HepG2 (cell line): Measurements from ENCODE around the gene SLC16A7. TPM values are rescaled to one million over a fixed set of nuclear protein-coding genes. Genes with fewer than 3 reads are reported as not detected.

ENCODE experiments used
- ATAC-seq: fragments of 200-7000 bp; cut with Tn5 transposase; 3 replicates; pipeline ENCODE4 v1.9.1; 2020; ENCODE audit warnings: mild to moderate bottlenecking, moderate library complexity
- BruUV-seq: library from RNA; stranded (reverse); fragments of 400-500 nt; replicated peaks from 2 replicates; lab custom pipeline; 2021; lab: Mats Ljungman, UMichigan
- CTCF ChIA-PET: fragments of 300-600 bp; formaldehyde crosslinking; extraction: SDS; loops from one replicate; lab custom pipeline; 2021; ENCODE audit warnings: low total read pairs, inconsistent platforms, low intra/inter-chr PET ratio; lab: Yijun Ruan, JAX
- POLR2A ChIA-PET: fragments of 350-600 bp; sonication (Branson Sonifier 250); formaldehyde crosslinking; loops from one replicate; lab custom pipeline; 2020; ENCODE audit warnings: antibody characterized with exemption, inconsistent platforms; lab: Yijun Ruan, JAX
- DNase-seq: peaks from one replicate; pipeline ENCODE4 v3.0.0-alpha.2; 2015; ENCODE audit warnings: low spot score
- FAIRE-seq: peaks from 3 replicates; lab custom pipeline; 2011; peaks lifted over from hg19 to GRCh38; lab: Jason Lieb, UNC
- H2AFZ ChIP-seq: one replicate; pipeline ENCODE4 v1.6.1; 2011; ENCODE audit warnings: low read length, inconsistent platforms
- H3K27ac ChIP-seq: fragments of 300-600 bp; 3 replicates; pipeline ENCODE4 v1.8.0; 2011; ENCODE audit warnings: mixed run types, mild to moderate bottlenecking, mixed read lengths, low read length, inconsistent platforms; ENCODE audit not compliant: insufficient read depth; ENCODE audit errors: extremely low read length
- H3K27me3 ChIP-seq, 2 experiments: fragments of 200-600 bp in 1 of 2; 2 replicates in 1 of 2; 3 replicates in 1 of 2; pipeline versions ENCODE4 v1.6.0 to v1.8.0; 2011; ENCODE audit warnings: low read length in 2 of 2, mild to moderate bottlenecking in 2 of 2, moderate library complexity in 2 of 2, inconsistent platforms in 1 of 2; ENCODE audit not compliant: insufficient read depth in 2 of 2, control insufficient read depth in 1 of 2
- H3K36me3 ChIP-seq, 2 experiments: fragments of 200-600 bp in 1 of 2; replicated peaks in 1 of 2; 2 replicates in 1 of 2; 3 replicates in 1 of 2; pipeline versions ENCODE4 v1.5.1 to v1.8.0; 2011; ENCODE audit warnings: low read length in 2 of 2, inconsistent platforms in 1 of 2; ENCODE audit not compliant: insufficient read depth in 2 of 2, control insufficient read depth in 1 of 2
- H3K4me1 ChIP-seq: 2 replicates; pipeline ENCODE4 v1.5.1; 2012; ENCODE audit warnings: low read length, inconsistent platforms; ENCODE audit not compliant: insufficient read depth
- H3K4me2 ChIP-seq: 2 replicates; pipeline ENCODE4 v1.6.0; 2011; ENCODE audit warnings: low read depth, low read length, inconsistent platforms
- H3K4me3 ChIP-seq, 3 experiments: fragments of 200-600 bp in 1 of 3; sonication (generic), shearing (Covaris generic) in 1 of 3; replicated peaks in 1 of 3; 2 replicates each; pipeline ENCODE4 v1.5.1; 2011 to 2016; ENCODE audit warnings: low read length in 3 of 3, inconsistent platforms in 2 of 3, low read depth in 2 of 3, mild to moderate bottlenecking in 2 of 3, control low read depth in 1 of 3, mixed read lengths in 1 of 3; ENCODE audit not compliant: insufficient read depth in 1 of 3
- H3K79me2 ChIP-seq: one replicate; pipeline ENCODE4 v1.6.1; 2011; ENCODE audit warnings: low read length, inconsistent platforms; ENCODE audit not compliant: insufficient read depth
- H3K9ac ChIP-seq: 2 replicates; pipeline ENCODE4 v1.6.0; 2011; ENCODE audit warnings: mild to moderate bottlenecking, low read depth, low read length, inconsistent platforms; ENCODE audit not compliant: insufficient read depth
- H3K9me3 ChIP-seq: 2 replicates; pipeline ENCODE4 v1.5.1; 2012; ENCODE audit warnings: mild to moderate bottlenecking, low read length
- H4K20me1 ChIP-seq: 2 replicates; pipeline ENCODE4 v1.6.0; 2011; ENCODE audit warnings: inconsistent platforms, mild to moderate bottlenecking, low read length, moderate library complexity; ENCODE audit not compliant: insufficient read depth
- BCL6 ChIP-seq: IDR thresholded peaks from 2 replicates; pipeline ENCODE4 v1.6.1; 2016; ENCODE audit warnings: missing genetic modification reagents, missing compliant biosample characterization
- CEBPB ChIP-seq: IDR thresholded peaks from 2 replicates; pipeline ENCODE4 v1.6.1; 2011; ENCODE audit warnings: low read depth, low read length, improper control_type of control experiment, borderline replicate concordance
- KMT2A ChIP-seq: sonication (generic); formaldehyde crosslinking; IDR thresholded peaks from 2 replicates; pipeline ENCODE4 v1.4.0; 2020; ENCODE audit warnings: missing genetic modification reagents
- MAFF ChIP-seq: IDR thresholded peaks from 2 replicates; pipeline ENCODE4 v1.6.1; 2011; ENCODE audit warnings: low read depth, low read length, improper control_type of control experiment
- MAFK ChIP-seq, 2 experiments: IDR thresholded peaks in 1 of 2; conservative IDR thresholded peaks in 1 of 2; 2 replicates each; pipeline ENCODE4 v1.6.1; 2011; ENCODE audit warnings: improper control_type of control experiment in 2 of 2, low read length in 2 of 2
- TBX3 ChIP-seq: fragments of 450-650 bp; IDR thresholded peaks from 2 replicates; pipeline ENCODE4 v1.6.1; 2017; ENCODE audit warnings: antibody characterized with exemption, mild to moderate bottlenecking, inconsistent platforms, borderline replicate concordance
- ZFP82 ChIP-seq: sonication (generic); formaldehyde crosslinking; IDR thresholded peaks from 2 replicates; pipeline ENCODE4 v1.5.1; 2020; ENCODE audit warnings: mild to moderate bottlenecking, missing genetic modification reagents, borderline replicate concordance
- ZFP90 ChIP-seq: sonication (generic); formaldehyde crosslinking; IDR thresholded peaks from 2 replicates; pipeline ENCODE4 v1.8.0; 2022; ENCODE audit warnings: missing genetic modification reagents, mild to moderate bottlenecking, inconsistent platforms, borderline replicate concordance
- ZNF121 ChIP-seq: sonication (generic); formaldehyde crosslinking; IDR thresholded peaks from 2 replicates; pipeline ENCODE4 v1.5.0; 2020; ENCODE audit warnings: mild to moderate bottlenecking, missing genetic modification reagents
- ZNF350 ChIP-seq: sonication (generic); formaldehyde crosslinking; IDR thresholded peaks from 2 replicates; pipeline ENCODE4 v1.4.0; 2020; ENCODE audit warnings: mild to moderate bottlenecking, low read depth, missing genetic modification reagents, borderline replicate concordance
- ZNF558 ChIP-seq: sonication (generic); formaldehyde crosslinking; IDR thresholded peaks from 2 replicates; pipeline ENCODE4 v1.9.0; 2022; ENCODE audit warnings: mild to moderate bottlenecking, missing genetic modification reagents, borderline replicate concordance
- ZNF567 ChIP-seq: sonication (generic); formaldehyde crosslinking; IDR thresholded peaks from 2 replicates; pipeline ENCODE4 v1.8.1; 2023; ENCODE audit warnings: mild to moderate bottlenecking, missing genetic modification reagents, borderline replicate concordance
- ZNF7 ChIP-seq: IDR thresholded peaks from 2 replicates; pipeline ENCODE4 v1.6.1; 2016; ENCODE audit warnings: missing biosample characterization, missing genetic modification reagents
- ZNF878 ChIP-seq: sonication (generic); formaldehyde crosslinking; IDR thresholded peaks from 2 replicates; pipeline ENCODE4 v1.8.1; 2023; ENCODE audit warnings: mild to moderate bottlenecking, missing genetic modification reagents, moderate library complexity
- WGBS: methylation state at CpG from one replicate; pipeline ENCODE4 v1.1.6; 2017; ENCODE audit warnings: low lambda C conversion rate; 5-methylcytosine and 5-hydroxymethylcytosine counted together
- in situ Hi-C: cut with HindIII; loops from 2 replicates; pipeline ENCODE4 v1.10.0; 2017; ENCODE audit warnings: low pct_unique_long_range_greater_than_20kb; ENCODE audit not compliant: extremely low pct_ligation_motif_present
- intact Hi-C: fragments of 100-400 bp; cut with micrococcal nuclease; formaldehyde crosslinking; loops from one replicate; pipeline ENCODE4 v1.10.0; 2022; ENCODE audit not compliant: unreplicated experiment
- polyA plus RNA-seq, 8 experiments: library from polyadenylated mRNA; depleted of rRNA in 3 of 8; stranded (reverse) in 7 of 8; unstranded in 1 of 8; fragments of >200 nt; fragmentation: Illumina TruSeq in 4 of 8; extraction: Trizol in 4 of 8; gene quantifications; 2 replicates each; pipeline versions ENCODE4 v1.2.1 to v1.2.3, GENCODE V29; 2011 to 2016; ENCODE audit warnings: low read depth in 4 of 8, missing spikeins in 1 of 8, mixed read lengths in 1 of 8; ENCODE audit not compliant: insufficient read depth in 1 of 8
- total RNA-seq, 5 experiments: library from RNA; depleted of rRNA; stranded (reverse); fragments of >200 nt; fragmentation: Illumina TruSeq; extraction: Trizol; gene quantifications; 2 replicates each; pipeline ENCODE4 v1.2.3, GENCODE V29; 2016; ENCODE audit warnings: low read depth in 1 of 5
- TF ChIP-seq, protein P1 (sequence below): IDR thresholded peaks from 2 replicates; pipeline ENCODE4 v1.6.1; 2012; ENCODE audit warnings: inconsistent platforms
- TF ChIP-seq, protein P2 (sequence below): sonication (generic); formaldehyde crosslinking; IDR thresholded peaks from 2 replicates; pipeline ENCODE4 v1.4.0; 2020; ENCODE audit warnings: missing genetic modification reagents, mild to moderate bottlenecking, borderline replicate concordance

Gene SLC16A7
- total and polyA plus RNA-seq, 2 of the 13 experiments (the other 11 are each of a cell fraction or from before 2014, with no cell fraction given): 1.3 to 1.6 TPM

DNA sequence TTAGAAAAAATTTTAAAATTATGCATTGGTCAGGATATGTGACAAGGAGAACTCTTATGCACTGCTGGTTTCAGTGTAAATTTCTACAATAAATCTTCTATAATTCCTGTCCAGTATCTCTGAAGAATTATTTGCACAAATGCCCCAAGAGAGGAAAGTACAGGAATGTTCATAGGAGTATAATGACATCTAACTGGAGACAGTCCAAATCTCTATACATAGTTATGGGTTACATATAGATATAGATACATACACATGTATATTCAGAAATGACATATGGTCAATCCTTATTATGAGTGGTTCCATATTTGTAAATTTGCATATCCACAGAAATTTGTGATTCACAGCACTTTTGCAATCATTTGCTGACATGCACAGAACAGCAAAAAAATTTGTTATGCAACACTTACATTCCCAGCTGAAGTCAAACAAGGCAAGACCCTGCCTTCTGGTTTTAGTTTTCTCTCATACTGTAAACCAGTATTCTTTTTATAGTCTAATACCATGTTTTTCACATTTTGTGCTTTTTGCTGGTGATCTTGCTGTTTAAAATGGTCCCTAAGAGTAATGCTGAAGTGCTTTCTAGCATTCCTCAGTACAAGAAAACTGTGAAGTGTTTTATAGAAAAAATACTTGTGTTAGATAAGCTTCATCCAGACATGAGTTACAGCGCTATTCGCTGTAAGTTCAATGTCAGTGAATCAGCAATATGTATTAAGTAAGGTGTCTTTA, 103.8 kb downstream of the SLC16A7 start:
- intact Hi-C loops (no loop called here), in situ Hi-C loops (no loop called here)
- Histone ChIP-seq H3K4me1 (no peaks in the 10 kb centered on the region), H3K4me3 (no peak overlapping the region), H3K9ac (no peak overlapping the region), H3K36me3 (no peaks in the 10 kb centered on the region), H3K27ac (no peak overlapping the region), H4K20me1 (no peaks in the 10 kb centered on the region), H3K79me2 (no peaks in the 10 kb centered on the region), H2AFZ (no peak overlapping the region), H3K4me2 (no peak overlapping the region), H3K9me3 (0 out of 2 replicates have a peak, but pooled peaks cover 9% of the 10 kb centered on the region), H3K27me3 (no peaks in the 10 kb centered on the region)
- peak in 1 of 2 experiments; percentile 47; a peak in 2 of 4 replicates for TF ChIP-seq MAFK (conservative IDR thresholded peaks at IDR 0.05 in 1 of 2, IDR thresholded peaks at IDR 0.05 in 1 of 2; ENCODE audit: low read length in 2 of 2)
- no peak for TF ChIP-seq ZNF121 (CRISPR knock-in tag)
- peak; percentile 33; the same call in 1 of the 2 replicates for TF ChIP-seq CEBPB
- TF ChIP-seq MAFF: peak; percentile 56
- TF ChIP-seq, protein P1, sequence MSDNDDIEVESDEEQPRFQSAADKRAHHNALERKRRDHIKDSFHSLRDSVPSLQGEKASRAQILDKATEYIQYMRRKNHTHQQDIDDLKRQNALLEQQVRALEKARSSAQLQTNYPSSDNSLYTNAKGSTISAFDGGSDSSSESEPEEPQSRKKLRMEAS: no peak
- ChIA-PET POLR2A (no interaction called here), CTCF (no interaction called here)
- ATAC-seq (no peak), FAIRE-seq (no peak), DNase-seq (no peak)
- WGBS: 13% methylated on average over 2 of the region's 2 CpGs
- no TSS peak for BruUV-seq

DNA sequence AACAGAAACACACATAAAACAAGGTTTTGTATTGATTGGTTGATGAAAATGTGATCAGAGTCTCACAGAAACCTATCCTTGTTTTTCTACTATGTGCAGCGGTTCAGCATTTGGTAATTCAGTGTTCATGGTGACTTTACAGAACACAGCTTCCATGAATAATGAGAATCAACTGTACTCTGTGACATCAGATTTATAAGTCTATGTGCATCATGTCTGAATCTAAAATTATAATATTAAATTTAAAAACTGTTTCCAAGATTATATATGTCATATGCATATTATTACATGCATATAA, 104.3 kb downstream of the SLC16A7 start:
- H3K79me2 ChIP-seq: no peaks in the 10 kb centered on the region
- ATAC-seq: no peak
- POLR2A ChIA-PET: no interaction called here
- TF ChIP-seq ZFP82 (no peak), ZNF567 (no peak), KMT2A (CRISPR knock-in tag) (no peak), ZNF558 (CRISPR knock-in tag) (no peak), BCL6 (no peak), ZNF7 (CRISPR knock-in tag) (no peak), ZFP90 (CRISPR knock-in tag) (no peak), ZNF350 (no peak), ZNF878 (CRISPR knock-in tag) (no peak), TBX3 (no peak)
- TF ChIP-seq, protein P2, sequence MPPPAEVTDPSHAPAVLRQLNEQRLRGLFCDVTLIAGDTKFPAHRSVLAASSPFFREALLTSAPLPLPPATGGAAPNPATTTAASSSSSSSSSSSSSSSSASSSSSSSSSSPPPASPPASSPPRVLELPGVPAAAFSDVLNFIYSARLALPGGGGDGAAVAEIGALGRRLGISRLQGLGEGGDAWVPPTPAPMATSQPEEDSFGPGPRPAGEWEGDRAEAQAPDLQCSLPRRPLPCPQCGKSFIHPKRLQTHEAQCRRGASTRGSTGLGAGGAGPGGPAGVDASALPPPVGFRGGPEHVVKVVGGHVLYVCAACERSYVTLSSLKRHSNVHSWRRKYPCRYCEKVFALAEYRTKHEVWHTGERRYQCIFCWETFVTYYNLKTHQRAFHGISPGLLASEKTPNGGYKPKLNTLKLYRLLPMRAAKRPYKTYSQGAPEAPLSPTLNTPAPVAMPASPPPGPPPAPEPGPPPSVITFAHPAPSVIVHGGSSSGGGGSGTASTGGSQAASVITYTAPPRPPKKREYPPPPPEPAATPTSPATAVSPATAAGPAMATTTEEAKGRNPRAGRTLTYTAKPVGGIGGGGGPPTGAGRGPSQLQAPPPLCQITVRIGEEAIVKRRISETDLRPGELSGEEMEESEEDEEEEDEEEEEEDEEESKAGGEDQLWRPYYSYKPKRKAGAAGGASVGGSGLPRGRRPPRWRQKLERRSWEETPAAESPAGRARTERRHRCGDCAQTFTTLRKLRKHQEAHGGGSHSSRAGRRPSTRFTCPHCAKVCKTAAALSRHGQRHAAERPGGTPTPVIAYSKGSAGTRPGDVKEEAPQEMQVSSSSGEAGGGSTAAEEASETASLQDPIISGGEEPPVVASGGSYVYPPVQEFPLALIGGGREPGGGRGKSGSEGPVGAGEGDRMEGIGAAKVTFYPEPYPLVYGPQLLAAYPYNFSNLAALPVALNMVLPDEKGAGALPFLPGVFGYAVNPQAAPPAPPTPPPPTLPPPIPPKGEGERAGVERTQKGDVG: no peak

More for the DNA sequence above, 104.3 kb downstream of the SLC16A7 start:
- Histone ChIP-seq H3K9me3 (0 out of 2 replicates have a peak, but pooled peaks cover 9% of the 10 kb centered on the region), H3K27me3 (no peaks in the 10 kb centered on the region), H3K4me1 (no peaks in the 10 kb centered on the region), H3K27ac (no peak overlapping the region), H3K4me2 (no peak overlapping the region), H3K36me3 (no peaks in the 10 kb centered on the region), H3K9ac (no peak overlapping the region), H2AFZ (no peak overlapping the region), H4K20me1 (no peaks in the 10 kb centered on the region), H3K4me3 (no peak overlapping the region)
- no TSS peak for BruUV-seq
- WGBS: 38% methylated on average over 1 of the region's 1 CpG
- in situ Hi-C loops: no loop called here
- CTCF ChIA-PET: no interaction called here
- DNase-seq (no peak), FAIRE-seq (no peak)
- intact Hi-C loops: no loop called here
